ENCODE results near the gene AFF3.

GRCh38 chr2:99698896-99699295 is 443.5 kb downstream of the AFF3 start:
- no peak for TF ChIP-seq CTCF (IDR thresholded peaks at IDR 0.05)
- no peak for TF ChIP-seq POLR2A (IDR thresholded peaks at IDR 0.05)
